GM12878 (cell line): ENCODE results near the gene GFRA4. TPM values are rescaled to one million over a fixed set of nuclear protein-coding genes. Genes with fewer than 3 reads are reported as not detected.

Source experiments
- ATAC-seq: fragments of 200-7000 bp; cut with Tn5 transposase; 3 replicates; pipeline ENCODE4 v1.9.1; 2020; ENCODE audit warnings: mild to moderate bottlenecking, moderate library complexity
- BruUV-seq: library from RNA; stranded (reverse); fragments of 400-500 nt; replicated peaks from 2 replicates; lab custom pipeline; 2021; lab: Mats Ljungman, UMichigan
- CTCF ChIA-PET: fragments of 300-600 bp; sonication (Branson Sonifier 250); formaldehyde crosslinking; extraction: SDS; loops from one replicate; lab custom pipeline; 2021; ENCODE audit warnings: inconsistent platforms; lab: Yijun Ruan, JAX
- POLR2A ChIA-PET: fragments of 350-600 bp; formaldehyde crosslinking; extraction: SDS; loops from one replicate; lab custom pipeline; 2021; ENCODE audit warnings: inconsistent platforms; lab: Charles Lee
- RAD21 ChIA-PET: fragments of 300-600 bp; sonication (Branson Sonifier 250); formaldehyde crosslinking; loops from one replicate; lab custom pipeline; 2023; ENCODE audit warnings: antibody characterized with exemption; ENCODE audit not compliant: unreplicated experiment; lab: Charles Lee
- SMC1A ChIA-PET: fragments of 300-600 bp; sonication (Branson Sonifier 250); formaldehyde crosslinking; loops from one replicate; lab custom pipeline; 2023; ENCODE audit not compliant: unreplicated experiment, uncharacterized antibody; lab: Charles Lee
- DNase-seq: peaks from one replicate; pipeline ENCODE4 v3.0.0-alpha.2; 2011; ENCODE audit warnings: low read depth, low spot score
- FAIRE-seq: peaks from 3 replicates; lab custom pipeline; 2011; peaks lifted over from hg19 to GRCh38; lab: Jason Lieb, UNC
- H2AFZ ChIP-seq: 2 replicates; pipeline ENCODE4 v1.6.0; 2011; ENCODE audit warnings: low read depth, low read length, control low read depth; ENCODE audit not compliant: control insufficient read depth
- H3K27ac ChIP-seq: 2 replicates; pipeline ENCODE4 v1.5.1; 2011; ENCODE audit warnings: control low read depth; ENCODE audit not compliant: control insufficient read depth, insufficient read depth
- H3K27me3 ChIP-seq, 2 experiments: replicated peaks in 1 of 2; 2 replicates each; pipeline versions ENCODE4 v1.6.0 to v1.6.1; 2011; ENCODE audit warnings: low read length in 1 of 2; ENCODE audit not compliant: control insufficient read depth in 2 of 2, insufficient read depth in 2 of 2
- H3K36me3 ChIP-seq, 2 experiments: 2 replicates each; pipeline ENCODE4 v1.5.1; 2011; ENCODE audit warnings: low read length in 1 of 2; ENCODE audit not compliant: control insufficient read depth in 2 of 2, insufficient read depth in 2 of 2
- H3K4me1 ChIP-seq: 2 replicates; pipeline ENCODE4 v1.6.1; 2011; ENCODE audit warnings: mild to moderate bottlenecking, low read length, moderate library complexity, mixed read lengths; ENCODE audit not compliant: control insufficient read depth, insufficient read depth
- H3K4me2 ChIP-seq: 2 replicates; pipeline ENCODE4 v1.6.0; 2011; ENCODE audit warnings: control low read depth; ENCODE audit not compliant: control insufficient read depth, insufficient read depth
- H3K4me3 ChIP-seq: fragments of 200-600 bp; sonication (generic); 2 replicates; pipeline ENCODE4 v1.5.1; 2016
- H3K79me2 ChIP-seq: 2 replicates; pipeline ENCODE4 v1.6.0; 2011; ENCODE audit warnings: low read length; ENCODE audit not compliant: control insufficient read depth, insufficient read depth
- H3K9ac ChIP-seq: 2 replicates; pipeline ENCODE4 v1.8.0; 2011; ENCODE audit warnings: low read length, control low read depth, mixed read lengths; ENCODE audit not compliant: control insufficient read depth, insufficient read depth
- H3K9me3 ChIP-seq: replicated peaks from 3 replicates; pipeline ENCODE4 v1.5.1; 2011; ENCODE audit warnings: mild to moderate bottlenecking, low read length; ENCODE audit not compliant: control insufficient read depth, insufficient read depth
- H4K20me1 ChIP-seq: 2 replicates; pipeline ENCODE4 v1.6.0; 2011; ENCODE audit not compliant: control insufficient read depth, insufficient read depth
- BCLAF1 ChIP-seq: fragments of 450-650 bp; IDR thresholded peaks from 2 replicates; pipeline ENCODE4 v1.6.1; 2017; ENCODE audit warnings: antibody characterized with exemption, mild to moderate bottlenecking, moderate library complexity
- CREM ChIP-seq: IDR thresholded peaks from 2 replicates; pipeline ENCODE4 v1.6.1; 2014; ENCODE audit warnings: antibody characterized with exemption, low read depth
- MYB ChIP-seq: fragments of 150-350 bp; IDR thresholded peaks from 2 replicates; pipeline ENCODE4 v1.6.1; 2014; ENCODE audit warnings: mild to moderate bottlenecking, low read depth, low read length, borderline replicate concordance
- SMAD1 ChIP-seq: fragments of 450-650 bp; IDR thresholded peaks from 2 replicates; pipeline ENCODE4 v1.6.1; 2018; ENCODE audit warnings: mild to moderate bottlenecking, low read depth; ENCODE audit not compliant: partially characterized antibody
- SMARCA5 ChIP-seq: fragments of 450-650 bp; IDR thresholded peaks from 2 replicates; pipeline ENCODE4 v1.6.1; 2017; ENCODE audit warnings: mild to moderate bottlenecking
- SREBF2 ChIP-seq: IDR thresholded peaks from 2 replicates; pipeline ENCODE4 v1.6.1; 2012; ENCODE audit warnings: mild to moderate bottlenecking, low read length
- YBX1 ChIP-seq: fragments of 450-650 bp; IDR thresholded peaks from 2 replicates; pipeline ENCODE4 v1.6.1; 2016; ENCODE audit warnings: antibody characterized with exemption
- ZBED1 ChIP-seq: IDR thresholded peaks from 2 replicates; pipeline ENCODE4 v1.6.1; 2016; ENCODE audit warnings: borderline replicate concordance
- ZBTB11 ChIP-seq: fragments of 450-650 bp; formaldehyde crosslinking; IDR thresholded peaks from 2 replicates; pipeline ENCODE4 v1.5.0; 2022; ENCODE audit warnings: mild to moderate bottlenecking, missing genetic modification characterization
- ZNF274 ChIP-seq: IDR thresholded peaks from one replicate; pipeline ENCODE4 v1.8.0; 2011; ENCODE audit not compliant: insufficient read length, insufficient read depth
- ZSCAN29 ChIP-seq: fragments of 450-650 bp; IDR thresholded peaks from 2 replicates; pipeline ENCODE4 v1.6.1; 2017; ENCODE audit warnings: mild to moderate bottlenecking, moderate library complexity
- WGBS: methylation state at CpG from one replicate; pipeline ENCODE4 v1.1.6; 2016; ENCODE audit warnings: low lambda C conversion rate; ENCODE audit not compliant: insufficient replicate concordance, insufficient coverage; ENCODE audit errors: missing lambda C conversion rate; 5-methylcytosine and 5-hydroxymethylcytosine counted together
- in situ Hi-C: fragments of 300-500 bp; cut with MboI; formaldehyde crosslinking; loops from 9 replicates; pipeline ENCODE4 v1.14.3; 2018; ENCODE audit warnings: mixed read lengths
- intact Hi-C: fragments of 100-400 bp; cut with micrococcal nuclease; formaldehyde crosslinking; loops from one replicate; pipeline ENCODE4 v1.14.2; 2022; ENCODE audit not compliant: unreplicated experiment
- polyA plus RNA-seq, 11 experiments: library from polyadenylated mRNA; depleted of rRNA in 4 of 11; unstranded in 6 of 11; stranded (reverse) in 5 of 11; fragments of >200 nt; fragmentation: Nextera tagmentation in 4 of 11; fragmentation: Illumina TruSeq in 1 of 11; extraction: Ambion mirVana in 4 of 11; extraction: Trizol in 1 of 11; gene quantifications; 1 replicate in 1 of 11; 2 replicates in 10 of 11; pipeline versions ENCODE4 v1.2.1 to v1.2.3, GENCODE V29; 2011 to 2016; ENCODE audit warnings: inconsistent platforms in 2 of 11, missing spikeins in 2 of 11, low read depth in 1 of 11
- total RNA-seq, 4 experiments: library from RNA; depleted of rRNA in 3 of 4; stranded (reverse); fragments of >200 nt in 3 of 4; fragmentation: Illumina TruSeq in 1 of 4; extraction: Trizol in 1 of 4; gene quantifications; 2 replicates each; pipeline versions ENCODE4 v1.2.1 to v1.2.3, GENCODE V29; 2013 to 2021
- TF ChIP-seq, protein P1 (sequence below): fragments of 450-650 bp; IDR thresholded peaks from 2 replicates; pipeline ENCODE4 v1.6.1; 2014; ENCODE audit warnings: mild to moderate bottlenecking
- TF ChIP-seq, protein P2 (sequence below): fragments of 450-650 bp; IDR thresholded peaks from 2 replicates; pipeline ENCODE4 v1.6.1; 2018; ENCODE audit warnings: mild to moderate bottlenecking, low read depth, moderate library complexity; ENCODE audit not compliant: partially characterized antibody

Gene GFRA4
- total and polyA plus RNA-seq, 10 of the 15 experiments (the other 5 are each of a cell fraction or from before 2014, with no cell fraction given), result 0.04 TPM; not detected in 9

DNA sequence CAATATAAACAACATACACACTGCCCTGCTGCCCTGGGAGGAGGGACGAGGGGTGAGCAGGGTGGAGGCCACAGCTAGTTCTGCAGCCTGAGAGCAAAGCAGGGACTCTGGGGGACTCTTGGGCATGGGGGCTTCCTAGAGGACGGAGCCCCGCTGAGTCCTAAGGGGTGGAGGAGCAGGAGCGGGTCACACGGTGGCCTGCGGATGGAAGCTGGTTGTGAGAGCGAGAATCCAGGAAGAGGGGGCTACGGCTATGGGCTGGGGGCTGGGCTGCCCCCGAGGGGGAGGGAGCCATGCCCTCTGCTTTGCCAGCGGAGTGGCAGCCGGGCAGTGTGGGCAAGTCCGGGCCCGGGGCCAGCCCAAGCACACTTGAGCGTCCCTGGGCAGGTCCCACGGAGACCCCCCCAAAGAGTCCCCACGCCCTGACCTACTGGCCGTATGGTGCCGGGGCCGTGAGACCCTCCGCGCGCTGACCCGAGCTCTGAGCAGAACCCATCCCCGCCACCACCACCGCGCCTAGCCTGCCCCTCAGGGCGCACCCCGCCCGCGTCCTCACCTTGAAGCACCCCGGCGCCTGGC lies 18.2 kb upstream of the GFRA4 start:
- H3K4me3 ChIP-seq, result no peak overlapping the region
- no peak overlapping the region for H2AFZ ChIP-seq
- no peaks in the 10 kb centered on the region for H3K79me2 ChIP-seq
- intact Hi-C loops (loop anchor here (10.0 kb wide), 1 partner anchor 403 kb away; no protein-coding TSS in a partner anchor), in situ Hi-C loops (no loop called here)
- H3K9ac ChIP-seq, result no peak overlapping the region
- no TSS peak for BruUV-seq
- no peaks in the 10 kb centered on the region; the same call in 1 of the 2 replicates for H3K4me1 ChIP-seq
- WGBS, result 25% methylated on average over 29 of the region's 32 CpGs
- DNase-seq, result no peak
- no peaks in the 10 kb centered on the region; the same call in 1 of the 2 replicates for H4K20me1 ChIP-seq
- peaks cover 3 to 6% of the 10 kb centered on the region in 2 experiments; a peak in 3 of 4 replicates for H3K27me3 ChIP-seq
- ChIA-PET CTCF (no interaction called here), SMC1A (no interaction called here), POLR2A (no interaction called here), RAD21 (no interaction called here)
- no peaks in the 10 kb centered on the region for H3K36me3 ChIP-seq
- H3K9me3 ChIP-seq, result no peaks in the 10 kb centered on the region
- no peak overlapping the region for H3K27ac ChIP-seq
- FAIRE-seq, result no peak
- no peak for ATAC-seq
- H3K4me2 ChIP-seq, result no peak overlapping the region
- no peak for TF ChIP-seq SMARCA5
- no peak for TF ChIP-seq BCLAF1
- TF ChIP-seq, protein P1, sequence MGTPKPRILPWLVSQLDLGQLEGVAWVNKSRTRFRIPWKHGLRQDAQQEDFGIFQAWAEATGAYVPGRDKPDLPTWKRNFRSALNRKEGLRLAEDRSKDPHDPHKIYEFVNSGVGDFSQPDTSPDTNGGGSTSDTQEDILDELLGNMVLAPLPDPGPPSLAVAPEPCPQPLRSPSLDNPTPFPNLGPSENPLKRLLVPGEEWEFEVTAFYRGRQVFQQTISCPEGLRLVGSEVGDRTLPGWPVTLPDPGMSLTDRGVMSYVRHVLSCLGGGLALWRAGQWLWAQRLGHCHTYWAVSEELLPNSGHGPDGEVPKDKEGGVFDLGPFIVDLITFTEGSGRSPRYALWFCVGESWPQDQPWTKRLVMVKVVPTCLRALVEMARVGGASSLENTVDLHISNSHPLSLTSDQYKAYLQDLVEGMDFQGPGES, result no peak
- TF ChIP-seq ZBTB11 (CRISPR knock-in tag), result no peak
- no peak for TF ChIP-seq MYB
- no peak for TF ChIP-seq ZNF274
- no peak for TF ChIP-seq CREM
- TF ChIP-seq ZSCAN29, result no peak
- TF ChIP-seq SMAD1, result no peak
- TF ChIP-seq YBX1, result no peak
- TF ChIP-seq, protein P2, sequence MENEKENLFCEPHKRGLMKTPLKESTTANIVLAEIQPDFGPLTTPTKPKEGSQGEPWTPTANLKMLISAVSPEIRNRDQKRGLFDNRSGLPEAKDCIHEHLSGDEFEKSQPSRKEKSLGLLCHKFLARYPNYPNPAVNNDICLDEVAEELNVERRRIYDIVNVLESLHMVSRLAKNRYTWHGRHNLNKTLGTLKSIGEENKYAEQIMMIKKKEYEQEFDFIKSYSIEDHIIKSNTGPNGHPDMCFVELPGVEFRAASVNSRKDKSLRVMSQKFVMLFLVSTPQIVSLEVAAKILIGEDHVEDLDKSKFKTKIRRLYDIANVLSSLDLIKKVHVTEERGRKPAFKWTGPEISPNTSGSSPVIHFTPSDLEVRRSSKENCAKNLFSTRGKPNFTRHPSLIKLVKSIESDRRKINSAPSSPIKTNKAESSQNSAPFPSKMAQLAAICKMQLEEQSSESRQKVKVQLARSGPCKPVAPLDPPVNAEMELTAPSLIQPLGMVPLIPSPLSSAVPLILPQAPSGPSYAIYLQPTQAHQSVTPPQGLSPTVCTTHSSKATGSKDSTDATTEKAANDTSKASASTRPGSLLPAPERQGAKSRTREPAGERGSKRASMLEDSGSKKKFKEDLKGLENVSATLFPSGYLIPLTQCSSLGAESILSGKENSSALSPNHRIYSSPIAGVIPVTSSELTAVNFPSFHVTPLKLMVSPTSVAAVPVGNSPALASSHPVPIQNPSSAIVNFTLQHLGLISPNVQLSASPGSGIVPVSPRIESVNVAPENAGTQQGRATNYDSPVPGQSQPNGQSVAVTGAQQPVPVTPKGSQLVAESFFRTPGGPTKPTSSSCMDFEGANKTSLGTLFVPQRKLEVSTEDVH, result no peak
- TF ChIP-seq ZBED1, result no peak
- TF ChIP-seq SREBF2, result no peak
